Measurements from ENCODE around the gene VRK1. TPM values are rescaled to one million over a fixed set of nuclear protein-coding genes. Genes with fewer than 3 reads are reported as not detected.

Gene VRK1, protein sequence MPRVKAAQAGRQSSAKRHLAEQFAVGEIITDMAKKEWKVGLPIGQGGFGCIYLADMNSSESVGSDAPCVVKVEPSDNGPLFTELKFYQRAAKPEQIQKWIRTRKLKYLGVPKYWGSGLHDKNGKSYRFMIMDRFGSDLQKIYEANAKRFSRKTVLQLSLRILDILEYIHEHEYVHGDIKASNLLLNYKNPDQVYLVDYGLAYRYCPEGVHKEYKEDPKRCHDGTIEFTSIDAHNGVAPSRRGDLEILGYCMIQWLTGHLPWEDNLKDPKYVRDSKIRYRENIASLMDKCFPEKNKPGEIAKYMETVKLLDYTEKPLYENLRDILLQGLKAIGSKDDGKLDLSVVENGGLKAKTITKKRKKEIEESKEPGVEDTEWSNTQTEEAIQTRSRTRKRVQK
- polyA plus RNA-seq = 10 to 100 TPM in 2 of 4 donors, 1 to 10 TPM in 2; 4.0 to 17.5 (median 9.2) TPM
- long read RNA-seq, donor 1 = 0 reads
- long read RNA-seq, donor 2, partial matches to known transcripts = 0 of 3 reads
- long read RNA-seq, donor 2, other reads (novel, unspliced or antisense) = 0 of 3 reads
- long read RNA-seq, donor 3, partial matches to known transcripts = 0 of 3 reads
- long read RNA-seq, donor 3, other reads (novel, unspliced or antisense) = 0 of 3 reads
- long read RNA-seq, donor 4 = 0 reads
- long read RNA-seq, donor 5, partial matches to known transcripts = 0 of 1 reads
- long read RNA-seq, donor 5, other reads (novel, unspliced or antisense) = 0 of 1 reads
- long read RNA-seq, donor 6, partial matches to known transcripts = 0 of 1 reads
- long read RNA-seq, donor 6, other reads (novel, unspliced or antisense) = 0 of 1 reads
- long read RNA-seq, donor 7 = 0 reads
- long read RNA-seq, donor 8 = 0 reads
- long read RNA-seq, donor 9, partial matches to known transcripts = 0 of 1 reads
- long read RNA-seq, donor 9, other reads (novel, unspliced or antisense) = 0 of 1 reads
- long read RNA-seq, donor 10, partial matches to known transcripts = 0 of 3 reads
- long read RNA-seq, donor 10, other reads (novel, unspliced or antisense) = 0 of 3 reads

DNA sequence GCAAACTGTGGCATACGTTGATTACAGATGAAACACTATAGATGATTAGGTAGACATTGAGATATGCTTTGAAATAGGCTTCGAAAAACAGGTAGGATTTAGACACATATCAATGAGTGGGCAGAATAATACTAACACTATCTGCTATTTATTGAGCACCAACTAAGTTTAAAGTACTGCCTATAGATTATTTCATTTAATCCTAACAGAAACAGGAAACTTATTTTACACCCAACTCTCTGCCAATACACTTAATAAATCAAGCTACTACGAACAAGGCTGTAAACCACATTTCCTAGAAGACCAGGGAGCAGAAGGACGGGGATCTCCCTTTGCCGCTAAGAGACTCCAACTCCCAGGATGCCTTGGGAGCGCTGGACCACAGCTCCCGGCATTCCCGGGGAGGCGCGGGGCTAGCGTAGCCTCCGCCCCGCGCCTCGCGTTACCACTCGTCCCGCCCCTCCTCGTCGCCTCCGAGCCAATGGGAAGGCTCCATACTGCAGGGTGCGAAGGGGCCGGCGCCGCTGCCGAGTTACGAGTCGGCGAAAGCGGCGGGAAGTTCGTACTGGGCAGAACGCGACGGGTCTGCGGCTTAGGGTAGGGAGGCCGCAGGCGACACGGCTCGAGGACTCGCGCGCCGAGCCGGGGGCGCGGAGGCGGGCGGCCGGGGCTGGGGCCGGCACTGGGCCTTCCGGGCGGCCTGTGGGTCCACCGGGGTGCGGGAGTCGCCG, at the start of gene VRK1:
Gene VRK1, plus strand, starts transcription at position 532 of the 731 bp plus-strand sequence. CDS start 36,090 bp downstream, outside the sequence.
- Histone ChIP-seq H3K27me3 (ENCODE audit: control insufficient read depth in 3 of 3, insufficient read depth in 3 of 3, low read length in 3 of 3) (peaks cover 0 to 1% (median 0%) of the 10 kb centered on the region in 3 donors), H3K4me1 (ENCODE audit: control insufficient read depth in 3 of 3, insufficient read depth in 2 of 3, low read depth in 1 of 3, low read length in 2 of 3) (no peaks in the 10 kb centered on the region), H3K27ac (ENCODE audit: low read depth in 1 of 3, low read length in 2 of 3) (peak within 1 kb of the TSS in 1 of 3 donors; percentile 54), H3K4me3 (ENCODE audit: low read depth in 1 of 3, low read length in 3 of 3) (peak within 1 kb of the TSS; percentile 37 to 85 (median 78)), H3K36me3 (ENCODE audit: control insufficient read depth in 3 of 3, insufficient read depth in 2 of 3, low read depth in 1 of 3, low read length in 3 of 3) (no peaks in the 10 kb centered on the region), H3K9me3 (ENCODE audit: control insufficient read depth in 2 of 2, insufficient read depth in 1 of 2, low read depth in 1 of 2, low read length in 1 of 2) (no peaks in the 10 kb centered on the region)
- 2 to 3% (median 3%) methylated on average over 40 to 57 of the region's 57 CpGs for WGBS, 3 donors
- FAIRE-seq (no peak), DNase-seq (peak; percentile 97 to 99)

DNA sequence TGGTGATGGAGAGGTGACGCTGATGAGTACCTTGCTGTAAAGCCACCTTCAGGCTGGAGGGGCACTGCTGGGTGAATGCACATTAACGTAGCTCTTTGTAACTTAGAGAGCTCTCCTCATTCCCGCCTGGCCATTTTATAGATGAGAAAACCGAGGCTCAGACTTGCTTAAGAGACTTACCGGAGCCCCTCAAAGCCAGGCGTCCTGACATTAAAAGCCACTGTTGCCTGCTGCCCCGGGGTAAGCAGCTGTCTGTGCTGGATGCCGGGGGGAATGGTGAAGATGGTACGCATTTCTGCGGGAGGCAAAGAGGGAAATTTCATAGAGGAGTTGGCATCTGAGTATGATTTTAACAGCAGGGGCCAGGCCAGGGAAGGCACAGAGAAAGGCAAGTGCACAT, 49.6 kb upstream of the VRK1 start:
- 86 to 87% (median 86%) methylated on average over 10 of the region's 10 CpGs for WGBS, 3 donors
- no peak for FAIRE-seq

DNA sequence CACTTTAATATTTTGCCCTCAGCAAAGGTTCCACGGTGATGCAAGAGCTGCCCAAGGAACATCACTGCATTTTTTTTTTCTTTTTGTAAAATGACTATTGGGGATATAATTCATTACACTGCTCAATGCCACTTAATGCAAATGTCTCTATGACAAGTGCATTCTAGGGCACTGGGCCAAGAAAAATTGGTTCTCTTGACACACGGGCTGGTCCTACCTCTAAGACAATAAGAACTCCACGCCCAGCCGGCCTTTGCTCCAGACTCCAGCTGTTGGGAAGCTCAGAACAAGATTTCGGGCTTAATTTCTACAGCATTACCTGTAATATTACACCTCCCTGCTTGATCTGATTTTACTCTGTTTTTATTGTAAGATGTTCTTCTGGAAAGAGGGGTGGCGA, 48.8 kb upstream of the VRK1 start:
- H3K36me3 ChIP-seq (ENCODE audit: control insufficient read depth in 3 of 3, insufficient read depth in 2 of 3, low read depth in 1 of 3, low read length in 3 of 3) = no peaks in the 10 kb centered on the region
- peaks cover 3 to 6% (median 4%) of the 10 kb centered on the region in 3 donors for H3K27me3 ChIP-seq (ENCODE audit: control insufficient read depth in 3 of 3, insufficient read depth in 3 of 3, low read length in 3 of 3)
- DNase-seq (peak; percentile 29 to 58), FAIRE-seq (no peak)
- no peak overlapping the region for H3K27ac ChIP-seq (ENCODE audit: low read depth in 1 of 3, low read length in 2 of 3)
- peaks cover 0 to 5% of the 10 kb centered on the region in 2 donors for H3K9me3 ChIP-seq (ENCODE audit: control insufficient read depth in 2 of 2, insufficient read depth in 1 of 2, low read depth in 1 of 2, low read length in 1 of 2)
- no peak overlapping the region for H3K4me3 ChIP-seq (ENCODE audit: low read depth in 1 of 3, low read length in 3 of 3)
- H3K4me1 ChIP-seq (ENCODE audit: control insufficient read depth in 3 of 3, insufficient read depth in 2 of 3, low read depth in 1 of 3, low read length in 2 of 3) = no peaks in the 10 kb centered on the region
- WGBS, 3 donors = 17 to 54% (median 32%) methylated on average over 6 of the region's 6 CpGs

More for the DNA sequence above, 49.6 kb upstream of the VRK1 start:
- H3K4me1 ChIP-seq (ENCODE audit: control insufficient read depth in 3 of 3, insufficient read depth in 2 of 3, low read depth in 1 of 3, low read length in 2 of 3) = no peaks in the 10 kb centered on the region
- no peak for DNase-seq
- H3K27ac ChIP-seq (ENCODE audit: low read depth in 1 of 3, low read length in 2 of 3) = no peak overlapping the region
- H3K36me3 ChIP-seq (ENCODE audit: control insufficient read depth in 3 of 3, insufficient read depth in 2 of 3, low read depth in 1 of 3, low read length in 3 of 3) = no peaks in the 10 kb centered on the region
- no peak overlapping the region for H3K4me3 ChIP-seq (ENCODE audit: low read depth in 1 of 3, low read length in 3 of 3)
- peaks cover 0 to 5% of the 10 kb centered on the region in 2 donors for H3K9me3 ChIP-seq (ENCODE audit: control insufficient read depth in 2 of 2, insufficient read depth in 1 of 2, low read depth in 1 of 2, low read length in 1 of 2)
- H3K27me3 ChIP-seq (ENCODE audit: control insufficient read depth in 3 of 3, insufficient read depth in 3 of 3, low read length in 3 of 3) = peaks cover 3 to 6% (median 6%) of the 10 kb centered on the region in 3 donors

DNA sequence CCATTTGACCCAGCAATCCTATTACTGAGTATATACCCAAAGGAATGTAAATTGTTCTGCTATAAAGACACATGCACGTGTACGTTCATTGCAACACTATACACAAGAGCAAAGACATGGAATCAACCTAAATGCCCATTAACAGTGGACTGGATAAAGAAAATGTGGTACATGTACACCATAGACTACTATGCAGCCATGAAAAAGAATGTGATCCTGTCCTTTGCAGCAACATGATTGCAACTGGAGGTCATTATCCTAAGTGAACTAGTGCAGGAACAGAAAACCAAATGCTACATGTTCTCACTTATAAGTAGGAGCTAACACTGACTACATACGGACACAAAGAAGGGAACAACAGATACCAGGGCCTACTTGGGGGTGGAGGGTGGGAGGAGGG, 45.7 kb upstream of the VRK1 start:
- no peak overlapping the region for H3K4me3 ChIP-seq (ENCODE audit: low read depth in 1 of 3, low read length in 3 of 3)
- peaks cover 0 to 4% (median 1%) of the 10 kb centered on the region in 3 donors for H3K27me3 ChIP-seq (ENCODE audit: control insufficient read depth in 3 of 3, insufficient read depth in 3 of 3, low read length in 3 of 3)
- WGBS, 3 donors = 59 to 75% (median 68%) methylated on average over 3 of the region's 3 CpGs
- no peaks in the 10 kb centered on the region for H3K9me3 ChIP-seq (ENCODE audit: control insufficient read depth in 2 of 2, insufficient read depth in 1 of 2, low read depth in 1 of 2, low read length in 1 of 2)
- DNase-seq (no peak), FAIRE-seq (no peak)
- H3K27ac ChIP-seq (ENCODE audit: low read depth in 1 of 3, low read length in 2 of 3) = no peak overlapping the region
- no peaks in the 10 kb centered on the region for H3K4me1 ChIP-seq (ENCODE audit: control insufficient read depth in 3 of 3, insufficient read depth in 2 of 3, low read depth in 1 of 3, low read length in 2 of 3)
- no peaks in the 10 kb centered on the region for H3K36me3 ChIP-seq (ENCODE audit: control insufficient read depth in 3 of 3, insufficient read depth in 2 of 3, low read depth in 1 of 3, low read length in 3 of 3)

DNA sequence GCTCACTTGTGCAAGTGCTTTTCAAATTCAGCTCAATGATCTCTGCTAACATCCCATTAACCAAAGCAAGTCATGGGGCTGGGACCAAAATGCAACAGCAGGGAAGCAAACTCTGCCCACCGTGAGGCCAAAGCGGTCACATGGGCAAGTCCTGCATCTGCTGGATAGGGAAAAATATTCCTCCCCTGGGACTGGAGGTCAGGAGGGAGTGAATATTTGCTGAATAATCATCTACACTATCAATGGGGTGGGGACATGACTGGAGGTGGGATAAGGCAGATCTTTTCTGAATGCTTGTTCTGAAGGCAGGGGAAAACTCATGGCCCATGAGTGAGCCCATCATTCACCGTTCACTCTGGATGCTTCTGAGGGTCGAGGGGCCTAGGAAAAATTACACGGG, 45.1 kb upstream of the VRK1 start:
- no peak for FAIRE-seq

DNA sequence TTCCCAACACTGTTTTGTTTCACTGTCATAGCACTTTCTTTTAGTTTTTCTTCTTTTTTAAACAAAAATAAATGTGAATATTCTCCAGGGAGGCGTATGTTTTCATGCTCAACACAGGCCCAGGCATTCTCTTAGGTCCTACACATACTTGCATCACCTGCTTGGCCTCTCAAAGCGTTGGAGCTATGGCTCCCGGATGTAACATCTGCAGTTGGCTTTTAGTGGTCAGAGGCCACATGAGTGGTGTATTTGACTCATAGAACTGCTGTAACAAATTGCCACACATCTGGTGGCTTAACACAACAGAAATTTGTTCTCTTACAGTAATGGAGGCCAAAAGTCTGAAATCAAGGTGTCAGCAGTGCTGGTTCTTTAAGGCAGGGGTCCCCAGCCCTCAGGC, 44.6 kb upstream of the VRK1 start:
- Histone ChIP-seq H3K27ac (ENCODE audit: low read depth in 1 of 3, low read length in 2 of 3) (no peak overlapping the region), H3K27me3 (ENCODE audit: control insufficient read depth in 3 of 3, insufficient read depth in 3 of 3, low read length in 3 of 3) (peaks cover 0 to 2% (median 1%) of the 10 kb centered on the region in 3 donors)

More for the DNA sequence above, 45.1 kb upstream of the VRK1 start:
- Histone ChIP-seq H3K36me3 (ENCODE audit: control insufficient read depth in 3 of 3, insufficient read depth in 2 of 3, low read depth in 1 of 3, low read length in 3 of 3) (no peaks in the 10 kb centered on the region), H3K27me3 (ENCODE audit: control insufficient read depth in 3 of 3, insufficient read depth in 3 of 3, low read length in 3 of 3) (peaks cover 0 to 4% (median 2%) of the 10 kb centered on the region in 3 donors), H3K27ac (ENCODE audit: low read depth in 1 of 3, low read length in 2 of 3) (no peak overlapping the region), H3K4me1 (ENCODE audit: control insufficient read depth in 3 of 3, insufficient read depth in 2 of 3, low read depth in 1 of 3, low read length in 2 of 3) (no peaks in the 10 kb centered on the region), H3K9me3 (ENCODE audit: control insufficient read depth in 2 of 2, insufficient read depth in 1 of 2, low read depth in 1 of 2, low read length in 1 of 2) (no peaks in the 10 kb centered on the region), H3K4me3 (ENCODE audit: low read depth in 1 of 3, low read length in 3 of 3) (no peak overlapping the region)
- WGBS, 3 donors = 75 to 80% (median 79%) methylated on average over 5 of the region's 5 CpGs
- DNase-seq = no peak

DNA sequence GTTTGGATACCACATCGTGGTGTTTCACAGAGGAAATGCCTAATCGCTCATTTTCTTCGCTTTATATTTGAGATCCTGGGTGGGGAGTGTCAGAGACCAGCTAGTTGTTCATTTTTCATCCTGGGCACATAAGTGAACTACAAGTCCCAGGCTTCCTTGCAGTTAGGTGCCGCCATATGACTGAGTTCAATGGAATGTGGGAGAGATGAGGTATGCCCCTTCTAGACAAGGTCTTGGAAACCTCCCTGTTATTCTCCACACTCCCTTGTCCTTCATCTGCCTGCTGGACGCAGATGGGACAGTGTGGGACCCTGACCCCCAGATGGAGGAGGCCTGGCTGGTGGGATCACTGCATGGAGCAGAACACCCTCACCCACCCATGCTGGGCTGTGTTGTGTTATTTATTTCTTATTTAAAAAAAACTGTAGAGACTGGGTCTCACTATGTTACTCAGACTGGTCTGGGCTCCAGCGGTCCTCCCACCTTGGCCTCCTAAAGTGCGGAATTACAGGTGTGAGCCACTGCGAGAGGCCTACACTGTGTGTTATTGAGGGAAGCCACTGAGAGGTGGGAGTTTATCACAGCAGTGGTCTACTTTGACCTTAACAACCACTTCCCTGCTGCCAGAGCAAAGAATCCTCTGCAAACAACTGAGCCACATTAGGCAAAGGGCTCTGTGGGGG, 42.9 kb upstream of the VRK1 start:
- H3K9me3 ChIP-seq (ENCODE audit: control insufficient read depth in 2 of 2, insufficient read depth in 1 of 2, low read depth in 1 of 2, low read length in 1 of 2) = no peaks in the 10 kb centered on the region
- WGBS, 3 donors = 86 to 96% (median 94%) methylated on average over 8 of the region's 8 CpGs
- no peak overlapping the region for H3K4me3 ChIP-seq (ENCODE audit: low read depth in 1 of 3, low read length in 3 of 3)
- H3K4me1 ChIP-seq (ENCODE audit: control insufficient read depth in 3 of 3, insufficient read depth in 2 of 3, low read depth in 1 of 3, low read length in 2 of 3) = no peaks in the 10 kb centered on the region
- H3K27ac ChIP-seq (ENCODE audit: low read depth in 1 of 3, low read length in 2 of 3) = no peak overlapping the region
- FAIRE-seq (no peak), DNase-seq (no peak)
- H3K27me3 ChIP-seq (ENCODE audit: control insufficient read depth in 3 of 3, insufficient read depth in 3 of 3, low read length in 3 of 3) = peaks cover 0 to 4% (median 2%) of the 10 kb centered on the region in 3 donors
- no peaks in the 10 kb centered on the region for H3K36me3 ChIP-seq (ENCODE audit: control insufficient read depth in 3 of 3, insufficient read depth in 2 of 3, low read depth in 1 of 3, low read length in 3 of 3)

More for the DNA sequence above, 44.6 kb upstream of the VRK1 start:
- H3K36me3 ChIP-seq (ENCODE audit: control insufficient read depth in 3 of 3, insufficient read depth in 2 of 3, low read depth in 1 of 3, low read length in 3 of 3) = no peaks in the 10 kb centered on the region
- no peaks in the 10 kb centered on the region for H3K9me3 ChIP-seq (ENCODE audit: control insufficient read depth in 2 of 2, insufficient read depth in 1 of 2, low read depth in 1 of 2, low read length in 1 of 2)
- no peak overlapping the region for H3K4me3 ChIP-seq (ENCODE audit: low read depth in 1 of 3, low read length in 3 of 3)
- H3K4me1 ChIP-seq (ENCODE audit: control insufficient read depth in 3 of 3, insufficient read depth in 2 of 3, low read depth in 1 of 3, low read length in 2 of 3) = no peaks in the 10 kb centered on the region
- no peak for DNase-seq
- FAIRE-seq = no peak
- 78 to 86% (median 85%) methylated on average over 3 of the region's 3 CpGs for WGBS, 3 donors
